Measurements from ENCODE around the gene HORMAD2. TPM values are rescaled to one million over a fixed set of nuclear protein-coding genes. Genes with fewer than 3 reads are reported as not detected.

HORMAD2 gene
- total RNA-seq, 6 experiments from 2014 or later, result not detected

DNA sequence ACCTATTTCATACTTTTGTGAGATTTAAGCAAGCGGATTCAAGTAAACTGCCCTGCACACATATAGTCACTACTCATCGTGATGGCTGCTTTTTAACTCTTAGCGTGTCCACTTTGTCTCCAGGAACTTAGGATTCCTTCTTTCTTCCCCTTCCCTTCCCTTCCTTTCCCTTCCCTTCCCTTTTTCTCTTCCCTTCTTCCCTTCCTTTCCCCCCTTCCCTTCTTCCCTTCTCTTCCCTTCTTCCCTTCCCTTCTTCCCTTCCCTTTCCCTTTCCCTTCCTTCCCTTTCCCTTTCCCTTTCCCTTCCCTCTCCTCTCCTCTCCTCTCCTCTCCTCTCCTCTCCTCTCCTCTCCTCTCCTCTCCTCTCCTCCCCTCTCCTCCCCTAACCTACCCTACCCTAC is 100.4 kb downstream of the HORMAD2 start:
- no peak for DNase-seq
- Mint-ChIP-seq H3K36me3 (ENCODE audit: low read depth) (no peaks in the 10 kb centered on the region), H3K27me3 (ENCODE audit: insufficient read depth) (peaks cover 26% of the 10 kb centered on the region), H3K27ac (no peak overlapping the region), H3K4me3 (no peak overlapping the region), H3K4me1 (ENCODE audit: low read depth) (peaks cover 7% of the 10 kb centered on the region), H3K9me3 (no peaks in the 10 kb centered on the region)
- TF ChIP-seq, protein P1, sequence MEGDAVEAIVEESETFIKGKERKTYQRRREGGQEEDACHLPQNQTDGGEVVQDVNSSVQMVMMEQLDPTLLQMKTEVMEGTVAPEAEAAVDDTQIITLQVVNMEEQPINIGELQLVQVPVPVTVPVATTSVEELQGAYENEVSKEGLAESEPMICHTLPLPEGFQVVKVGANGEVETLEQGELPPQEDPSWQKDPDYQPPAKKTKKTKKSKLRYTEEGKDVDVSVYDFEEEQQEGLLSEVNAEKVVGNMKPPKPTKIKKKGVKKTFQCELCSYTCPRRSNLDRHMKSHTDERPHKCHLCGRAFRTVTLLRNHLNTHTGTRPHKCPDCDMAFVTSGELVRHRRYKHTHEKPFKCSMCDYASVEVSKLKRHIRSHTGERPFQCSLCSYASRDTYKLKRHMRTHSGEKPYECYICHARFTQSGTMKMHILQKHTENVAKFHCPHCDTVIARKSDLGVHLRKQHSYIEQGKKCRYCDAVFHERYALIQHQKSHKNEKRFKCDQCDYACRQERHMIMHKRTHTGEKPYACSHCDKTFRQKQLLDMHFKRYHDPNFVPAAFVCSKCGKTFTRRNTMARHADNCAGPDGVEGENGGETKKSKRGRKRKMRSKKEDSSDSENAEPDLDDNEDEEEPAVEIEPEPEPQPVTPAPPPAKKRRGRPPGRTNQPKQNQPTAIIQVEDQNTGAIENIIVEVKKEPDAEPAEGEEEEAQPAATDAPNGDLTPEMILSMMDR (IDR thresholded peaks at IDR 0.05), result no peak

DNA sequence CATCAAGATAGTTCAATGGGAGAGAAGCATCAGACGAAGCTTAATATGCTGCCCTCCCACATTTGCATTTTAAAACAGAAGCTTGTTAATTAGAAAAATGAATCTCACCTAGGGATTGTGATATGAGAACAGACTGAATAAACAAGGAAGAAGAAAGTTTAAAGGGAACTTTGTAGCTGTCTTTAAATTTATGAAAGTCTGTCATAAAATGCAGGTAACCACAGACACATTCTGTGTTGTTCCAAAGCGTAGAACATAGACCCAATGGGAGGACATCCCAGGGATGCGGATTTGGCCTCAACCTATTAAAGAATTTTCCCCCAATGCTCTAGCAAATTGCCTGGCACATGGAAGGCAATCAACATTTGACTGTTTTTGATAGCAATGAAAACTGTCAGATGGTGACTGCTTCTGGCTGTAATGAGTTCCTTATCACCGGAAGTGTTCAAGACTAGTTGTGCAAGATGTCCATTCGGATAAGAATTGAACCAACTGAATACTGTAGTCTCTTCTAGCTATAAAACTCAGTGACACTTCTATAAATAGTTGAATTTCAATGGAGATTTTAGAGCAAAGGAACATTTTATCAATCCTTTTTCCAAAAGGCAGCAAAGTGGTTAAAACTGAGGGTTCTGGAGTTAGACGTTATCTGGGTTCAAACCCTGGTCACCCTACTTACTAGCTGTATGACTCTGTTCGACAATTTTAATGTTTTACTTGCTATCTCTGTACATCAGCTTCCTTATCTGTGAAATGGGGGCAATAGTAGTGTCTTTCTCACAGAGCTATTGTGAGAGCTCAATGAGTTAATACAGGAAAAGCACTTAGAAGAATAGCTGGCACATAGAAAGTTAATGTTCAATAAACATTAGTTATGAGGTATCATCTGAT is 101.4 kb downstream of the HORMAD2 start:
- TF ChIP-seq, protein P1 (IDR thresholded peaks at IDR 0.05), result no peak
- no peak overlapping the region for H3K4me3 Mint-ChIP-seq
- no peak for DNase-seq
- H3K36me3 Mint-ChIP-seq (ENCODE audit: low read depth), result no peaks in the 10 kb centered on the region
- peaks cover 7% of the 10 kb centered on the region for H3K4me1 Mint-ChIP-seq (ENCODE audit: low read depth)
- peaks cover 29% of the 10 kb centered on the region for H3K27me3 Mint-ChIP-seq (ENCODE audit: insufficient read depth)
- H3K9me3 Mint-ChIP-seq, result no peaks in the 10 kb centered on the region
- no peak overlapping the region for H3K27ac Mint-ChIP-seq

DNA sequence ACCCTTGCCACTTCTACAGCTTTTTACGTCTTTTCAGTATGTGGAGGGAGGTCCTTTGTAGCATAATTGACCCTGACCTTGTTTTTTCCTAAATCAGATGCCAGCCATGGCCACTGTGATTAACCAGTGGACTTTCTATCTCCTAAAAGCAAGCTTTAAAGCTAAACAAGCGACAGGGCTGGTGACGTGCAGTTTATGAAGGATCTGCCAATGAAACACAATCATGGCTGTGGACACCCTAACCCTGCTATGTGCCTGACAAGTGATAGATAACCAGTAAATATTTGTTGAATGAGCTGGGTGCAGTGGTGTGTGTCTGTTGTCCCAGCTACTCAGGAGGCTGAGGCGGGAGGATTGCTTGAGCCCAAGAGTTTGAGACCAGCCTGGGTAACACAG is 102.1 kb downstream of the HORMAD2 start:
- Mint-ChIP-seq H3K36me3 (ENCODE audit: low read depth) (no peaks in the 10 kb centered on the region), H3K4me3 (no peak overlapping the region), H3K27me3 (ENCODE audit: insufficient read depth) (peaks cover 26% of the 10 kb centered on the region), H3K27ac (no peak overlapping the region), H3K9me3 (no peaks in the 10 kb centered on the region), H3K4me1 (ENCODE audit: low read depth) (peaks cover 7% of the 10 kb centered on the region)
- no peak for DNase-seq
- TF ChIP-seq, protein P1 (IDR thresholded peaks at IDR 0.05), result no peak

DNA sequence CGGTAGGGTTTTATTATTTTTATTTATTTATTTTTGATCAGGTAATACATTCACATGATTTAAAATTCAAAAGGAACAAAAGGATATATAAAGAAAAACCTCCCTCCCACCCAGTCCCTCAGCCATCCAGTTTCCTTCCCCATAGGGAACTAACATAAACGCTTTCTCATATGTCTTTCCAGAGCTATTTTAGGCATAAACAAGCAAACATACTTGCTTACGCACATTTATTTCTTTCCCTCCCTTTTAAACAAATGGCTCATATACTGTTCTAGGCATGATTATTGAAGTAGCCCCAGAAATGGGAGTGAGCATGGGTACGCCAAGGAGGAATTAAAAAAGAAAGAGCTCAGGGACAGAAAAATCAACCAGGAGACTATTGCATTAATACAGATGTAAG is 102.6 kb downstream of the HORMAD2 start:
- TF ChIP-seq, protein P1 (IDR thresholded peaks at IDR 0.05), result no peak
- H3K27ac Mint-ChIP-seq, result no peak overlapping the region
- H3K36me3 Mint-ChIP-seq (ENCODE audit: low read depth), result no peaks in the 10 kb centered on the region
- no peak overlapping the region for H3K4me3 Mint-ChIP-seq
- peaks cover 7% of the 10 kb centered on the region for H3K4me1 Mint-ChIP-seq (ENCODE audit: low read depth)
- DNase-seq, result no peak
- peaks cover 25% of the 10 kb centered on the region for H3K27me3 Mint-ChIP-seq (ENCODE audit: insufficient read depth)
- H3K9me3 Mint-ChIP-seq, result no peaks in the 10 kb centered on the region

- no peak for DNase-seq
- H3K9me3 Mint-ChIP-seq, result no peaks in the 10 kb centered on the region
- H3K27me3 Mint-ChIP-seq (ENCODE audit: insufficient read depth), result peaks cover 23% of the 10 kb centered on the region
- no peaks in the 10 kb centered on the region for H3K36me3 Mint-ChIP-seq (ENCODE audit: low read depth)
- no peak overlapping the region for H3K4me3 Mint-ChIP-seq
- H3K27ac Mint-ChIP-seq, result no peak overlapping the region
- TF ChIP-seq, protein P1 (IDR thresholded peaks at IDR 0.05), result no peak
- H3K4me1 Mint-ChIP-seq (ENCODE audit: low read depth), result peaks cover 7% of the 10 kb centered on the region
Measured at GRCh38 chr22:30183271-30183670, 103.0 kb downstream of the HORMAD2 start.

Data from HFFc6 (cell line).